Loucy (cell line): ENCODE measurements around the gene SLC6A1.

Experiments used
- H2AFZ ChIP-seq: fragments of 200-600 bp; sonication (generic); 2 replicates; pipeline ENCODE4 v1.6.0; 2016; ENCODE audit warnings: antibody characterized with exemption, mild to moderate bottlenecking, low read length, moderate library complexity
- H3F3A ChIP-seq: fragments of 200-600 bp; 2 replicates; pipeline ENCODE4 v1.6.0; 2016; ENCODE audit warnings: antibody characterized with exemption, low read depth, mild to moderate bottlenecking
- H3K27me3 ChIP-seq: fragments of 200-600 bp; sonication (generic); 2 replicates; pipeline ENCODE4 v1.6.1; 2014; ENCODE audit warnings: low read length, mild to moderate bottlenecking; ENCODE audit not compliant: insufficient read depth, poor library complexity, severe bottlenecking
- H3K36me3 ChIP-seq: fragments of 200-600 bp; sonication (generic); 2 replicates; pipeline ENCODE4 v1.6.1; 2016; ENCODE audit warnings: low read length; ENCODE audit not compliant: insufficient read depth
- H3K4me1 ChIP-seq: fragments of 200-600 bp; sonication (generic); 2 replicates; pipeline ENCODE4 v1.5.1; 2014; ENCODE audit warnings: low read length, mild to moderate bottlenecking; ENCODE audit not compliant: insufficient read depth, poor library complexity, severe bottlenecking
- H3K4me2 ChIP-seq: fragments of 200-600 bp; sonication (generic); 2 replicates; pipeline ENCODE4 v1.6.0; 2014; ENCODE audit warnings: antibody characterized with exemption, low read length, low read depth, mild to moderate bottlenecking; ENCODE audit not compliant: poor library complexity, severe bottlenecking
- H3K4me3 ChIP-seq: fragments of 200-600 bp; sonication (generic); 2 replicates; pipeline ENCODE4 v1.5.1; 2014; ENCODE audit warnings: low read length, mild to moderate bottlenecking, mixed read lengths; ENCODE audit not compliant: poor library complexity, severe bottlenecking
- H3K79me2 ChIP-seq: fragments of 200-600 bp; sonication (generic); 2 replicates; pipeline ENCODE4 v1.6.1; 2014; ENCODE audit warnings: low read length; ENCODE audit not compliant: insufficient read depth
- H3K9ac ChIP-seq: fragments of 200-600 bp; sonication (generic); 2 replicates; pipeline ENCODE4 v1.6.0; 2014; ENCODE audit warnings: mild to moderate bottlenecking, low read depth, low read length, moderate library complexity; ENCODE audit not compliant: poor library complexity, severe bottlenecking
- H3K9me2 ChIP-seq: fragments of 200-600 bp; sonication (generic); replicated peaks from 2 replicates; pipeline ENCODE4 v1.6.1; 2016; ENCODE audit warnings: low read depth, low read length, mixed read lengths
- H3K9me3 ChIP-seq: fragments of 200-600 bp; sonication (generic); 2 replicates; pipeline ENCODE4 v1.6.1; 2014; ENCODE audit warnings: mild to moderate bottlenecking, antibody characterized with exemption, low read length, low read depth; ENCODE audit not compliant: insufficient read depth
- H4K20me1 ChIP-seq: fragments of 200-600 bp; sonication (generic); 2 replicates; pipeline ENCODE4 v1.6.0; 2014; ENCODE audit warnings: antibody characterized with exemption, low read length, mild to moderate bottlenecking; ENCODE audit not compliant: insufficient read depth, poor library complexity, severe bottlenecking
- EZH2phosphoT487 ChIP-seq: fragments of 200-600 bp; IDR thresholded peaks from 2 replicates; pipeline ENCODE4 v1.6.1; 2018; ENCODE audit warnings: antibody characterized with exemption, mild to moderate bottlenecking, moderate library complexity, borderline replicate concordance
- TF ChIP-seq, protein P1 (sequence below): fragments of 200-600 bp; sonication (generic); conservative IDR thresholded peaks from 2 replicates; pipeline ENCODE4 v1.5.1; 2014; ENCODE audit warnings: mild to moderate bottlenecking, antibody characterized with exemption, low read length

SLC6A1 gene

DNA sequence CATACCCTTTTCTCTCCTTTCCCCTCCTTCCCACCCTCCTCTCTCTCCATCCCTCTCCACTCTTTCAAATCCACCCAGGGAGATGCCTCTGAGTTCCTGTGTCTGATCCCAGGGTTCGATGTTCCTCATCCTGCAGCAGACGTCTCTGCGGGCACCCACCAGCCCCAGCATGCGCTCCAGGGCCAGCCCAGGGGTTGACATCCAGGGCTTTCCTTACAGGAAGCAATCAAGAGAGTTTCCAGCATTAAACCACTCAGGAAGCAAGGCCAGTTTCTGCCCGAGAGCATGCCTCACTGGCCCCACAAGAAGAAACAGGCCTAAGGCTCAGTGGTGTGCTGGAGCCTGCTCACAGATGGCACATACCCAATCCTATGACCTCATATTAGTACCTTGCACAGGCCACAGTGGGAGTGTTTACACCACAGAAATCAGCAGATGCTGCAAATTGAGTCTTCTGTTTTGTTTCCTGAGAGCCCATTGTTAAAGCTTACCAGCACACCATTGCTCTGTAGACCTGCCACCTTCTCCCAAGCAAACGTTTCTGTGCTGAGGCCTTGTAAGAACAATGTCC lies 13.2 kb downstream of the SLC6A1 start:
- H3K4me1 ChIP-seq, result no peaks in the 10 kb centered on the region
- H3K9me2 ChIP-seq, result no peaks in the 10 kb centered on the region
- no peak overlapping the region for H3K4me2 ChIP-seq
- TF ChIP-seq, protein P1, sequence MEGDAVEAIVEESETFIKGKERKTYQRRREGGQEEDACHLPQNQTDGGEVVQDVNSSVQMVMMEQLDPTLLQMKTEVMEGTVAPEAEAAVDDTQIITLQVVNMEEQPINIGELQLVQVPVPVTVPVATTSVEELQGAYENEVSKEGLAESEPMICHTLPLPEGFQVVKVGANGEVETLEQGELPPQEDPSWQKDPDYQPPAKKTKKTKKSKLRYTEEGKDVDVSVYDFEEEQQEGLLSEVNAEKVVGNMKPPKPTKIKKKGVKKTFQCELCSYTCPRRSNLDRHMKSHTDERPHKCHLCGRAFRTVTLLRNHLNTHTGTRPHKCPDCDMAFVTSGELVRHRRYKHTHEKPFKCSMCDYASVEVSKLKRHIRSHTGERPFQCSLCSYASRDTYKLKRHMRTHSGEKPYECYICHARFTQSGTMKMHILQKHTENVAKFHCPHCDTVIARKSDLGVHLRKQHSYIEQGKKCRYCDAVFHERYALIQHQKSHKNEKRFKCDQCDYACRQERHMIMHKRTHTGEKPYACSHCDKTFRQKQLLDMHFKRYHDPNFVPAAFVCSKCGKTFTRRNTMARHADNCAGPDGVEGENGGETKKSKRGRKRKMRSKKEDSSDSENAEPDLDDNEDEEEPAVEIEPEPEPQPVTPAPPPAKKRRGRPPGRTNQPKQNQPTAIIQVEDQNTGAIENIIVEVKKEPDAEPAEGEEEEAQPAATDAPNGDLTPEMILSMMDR, result no peak
- no peak for TF ChIP-seq EZH2phosphoT487
- H3K79me2 ChIP-seq, result no peaks in the 10 kb centered on the region
- no peak overlapping the region for H3K9ac ChIP-seq
- no peaks in the 10 kb centered on the region for H3F3A ChIP-seq
- H3K4me3 ChIP-seq, result no peak overlapping the region
- H4K20me1 ChIP-seq, result no peaks in the 10 kb centered on the region
- no peaks in the 10 kb centered on the region for H3K9me3 ChIP-seq
- no peaks in the 10 kb centered on the region for H3K36me3 ChIP-seq
- no peaks in the 10 kb centered on the region for H3K27me3 ChIP-seq
- no peak overlapping the region for H2AFZ ChIP-seq

DNA sequence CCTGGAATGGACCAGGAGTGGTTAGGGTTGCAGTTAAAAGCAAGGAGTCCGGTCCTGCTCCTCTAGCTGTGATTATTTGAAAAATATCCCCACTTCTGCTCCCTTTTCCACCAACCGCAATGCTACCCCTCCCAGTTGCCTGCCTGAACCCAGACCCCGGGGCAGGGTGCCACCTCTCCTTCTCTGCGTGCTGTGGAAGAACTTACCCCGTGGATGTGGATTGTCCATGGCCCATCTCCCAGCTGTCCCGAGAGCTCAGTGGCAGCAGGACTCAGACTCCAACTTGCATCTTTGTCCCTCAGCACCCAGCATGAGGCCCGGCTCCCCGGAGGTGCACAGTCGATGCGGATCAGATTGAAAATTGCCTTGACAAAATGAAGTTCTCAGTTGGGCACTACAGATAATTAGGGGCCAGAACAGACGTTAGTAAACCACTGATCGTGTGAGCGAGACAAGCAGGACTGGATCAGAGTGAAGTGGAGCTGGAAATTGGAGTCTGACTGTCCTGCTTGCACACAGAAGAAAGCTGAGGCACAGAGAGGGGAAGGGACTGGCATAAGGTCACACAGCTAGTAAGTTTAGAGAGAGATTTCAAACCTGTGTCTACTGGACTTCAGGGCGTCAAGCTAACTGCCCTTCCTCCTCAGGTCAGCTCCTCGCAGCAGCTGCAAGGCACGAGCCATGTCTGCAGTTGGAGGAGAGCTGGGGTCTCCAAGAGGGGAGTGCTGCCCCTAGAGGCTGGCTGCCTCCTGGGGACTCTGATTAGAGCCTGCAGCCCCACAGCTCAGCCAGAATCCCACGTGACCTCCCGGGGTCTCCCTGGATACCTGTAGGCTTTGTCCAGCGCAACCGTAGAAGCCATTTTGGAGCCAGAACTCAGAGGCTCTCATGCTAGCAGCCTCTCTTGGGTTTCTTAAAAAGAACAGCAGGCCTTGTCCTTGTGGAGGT lies 14.7 kb downstream of the SLC6A1 start:
- Histone ChIP-seq H4K20me1 (no peaks in the 10 kb centered on the region), H3K27me3 (no peaks in the 10 kb centered on the region), H3K36me3 (no peaks in the 10 kb centered on the region), H3K9me2 (no peaks in the 10 kb centered on the region), H3K4me3 (no peak overlapping the region), H2AFZ (no peak overlapping the region), H3K4me2 (no peak overlapping the region), H3K9me3 (no peaks in the 10 kb centered on the region), H3K4me1 (no peaks in the 10 kb centered on the region), H3K9ac (no peak overlapping the region), H3K79me2 (no peaks in the 10 kb centered on the region), H3F3A (no peaks in the 10 kb centered on the region)
- TF ChIP-seq EZH2phosphoT487, result no peak
- TF ChIP-seq, protein P1, result no peak

DNA sequence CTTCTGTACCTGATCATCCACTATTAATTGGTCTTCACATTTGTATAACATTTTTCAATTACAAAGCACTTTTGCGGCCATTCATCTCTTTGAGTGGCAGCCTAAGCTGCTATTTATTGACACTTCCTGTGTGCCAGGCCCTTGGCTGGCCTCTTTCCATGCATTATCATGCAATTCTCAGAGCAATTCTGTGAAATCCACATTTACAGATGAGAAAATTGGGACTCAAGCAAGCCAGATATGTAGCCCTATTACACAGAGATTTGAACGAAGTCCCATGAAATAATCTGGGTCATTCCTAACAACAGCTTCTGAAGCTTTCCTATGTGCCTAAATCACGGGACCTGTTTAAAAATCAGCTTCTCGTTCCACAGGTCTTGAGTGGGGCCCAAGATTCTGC lies 17.4 kb downstream of the SLC6A1 start:
- Histone ChIP-seq H3K4me3 (no peak overlapping the region), H3K4me1 (no peaks in the 10 kb centered on the region), H3K9ac (no peak overlapping the region), H3K9me2 (no peaks in the 10 kb centered on the region), H4K20me1 (no peaks in the 10 kb centered on the region), H2AFZ (no peak overlapping the region), H3K4me2 (no peak overlapping the region), H3K27me3 (no peaks in the 10 kb centered on the region), H3K36me3 (no peaks in the 10 kb centered on the region), H3K79me2 (no peaks in the 10 kb centered on the region), H3K9me3 (no peaks in the 10 kb centered on the region), H3F3A (no peaks in the 10 kb centered on the region)
- no peak for TF ChIP-seq EZH2phosphoT487
- TF ChIP-seq, protein P1, result no peak
